IMR-90 (cell line): ENCODE results near the gene RPL35. TPM values are rescaled to one million over a fixed set of nuclear protein-coding genes. Genes with fewer than 3 reads are reported as not detected.

Experiments
- ATAC-seq: fragments of 200-7000 bp; cut with Tn5 transposase; 2 replicates; pipeline ENCODE4 v1.9.1; 2020; ENCODE audit warnings: low read depth, mild to moderate bottlenecking, moderate library complexity
- BruUV-seq: library from RNA; stranded (reverse); fragments of 400-500 nt; replicated peaks from 2 replicates; lab custom pipeline; 2021; lab: Mats Ljungman, UMichigan
- CTCF ChIA-PET: fragments of 300-600 bp; formaldehyde crosslinking; extraction: SDS; loops from one replicate; lab custom pipeline; 2021; ENCODE audit warnings: antibody characterized with exemption; lab: Yijun Ruan, JAX
- POLR2A ChIA-PET: fragments of 300-600 bp; sonication (Branson Sonifier 250); formaldehyde crosslinking; loops from one replicate; lab custom pipeline; 2022; ENCODE audit warnings: antibody characterized with exemption; ENCODE audit not compliant: unreplicated experiment; lab: Charles Lee
- DNase-seq: peaks from one replicate; pipeline ENCODE4 v3.0.0; 2013
- H2AFZ ChIP-seq: replicated peaks from 2 replicates; pipeline ENCODE3; 2013; ENCODE audit warnings: low read length, mild to moderate bottlenecking; ENCODE audit not compliant: poor library complexity
- H2AK5ac ChIP-seq: 2 replicates; pipeline ENCODE4 v1.6.1; 2013; ENCODE audit warnings: low read depth, low read length, inconsistent platforms
- H2AK9ac ChIP-seq: replicated peaks from 2 replicates; pipeline ENCODE3; 2013; ENCODE audit warnings: mild to moderate bottlenecking, low read depth, low read length, moderate library complexity; ENCODE audit not compliant: poor library complexity
- H2BK120ac ChIP-seq: 2 replicates; pipeline ENCODE4 v1.6.1; 2013; ENCODE audit warnings: low read depth, low read length, inconsistent platforms
- H2BK15ac ChIP-seq: 3 replicates; pipeline ENCODE4 v1.6.1; 2013; ENCODE audit warnings: low read depth, low read length, inconsistent platforms
- H2BK20ac ChIP-seq: 2 replicates; pipeline ENCODE4 v1.6.1; 2013; ENCODE audit warnings: low read depth, mild to moderate bottlenecking, inconsistent platforms, low read length, moderate library complexity
- H2BK5ac ChIP-seq: 2 replicates; pipeline ENCODE4 v1.6.1; 2013; ENCODE audit warnings: mild to moderate bottlenecking, low read depth, low read length, inconsistent platforms; ENCODE audit not compliant: poor library complexity, severe bottlenecking
- H3K14ac ChIP-seq: replicated peaks from 2 replicates; pipeline ENCODE4 v1.6.1; 2013; ENCODE audit warnings: low read depth, low read length, inconsistent platforms
- H3K18ac ChIP-seq: 2 replicates; pipeline ENCODE4 v1.6.1; 2013; ENCODE audit warnings: low read depth, low read length, control low read depth
- H3K23ac ChIP-seq: 2 replicates; pipeline ENCODE4 v1.6.1; 2013; ENCODE audit warnings: low read depth, low read length, inconsistent platforms
- H3K27ac ChIP-seq: 2 replicates; pipeline ENCODE4 v1.5.1; 2013; ENCODE audit warnings: mild to moderate bottlenecking, control low read depth, low read length; ENCODE audit not compliant: insufficient read depth
- H3K27me3 ChIP-seq: 2 replicates; pipeline ENCODE4 v1.6.1; 2013; ENCODE audit warnings: low read length; ENCODE audit not compliant: control insufficient read depth, insufficient read depth
- H3K36me3 ChIP-seq: 2 replicates; pipeline ENCODE4 v1.6.1; 2013; ENCODE audit warnings: low read length, mixed read lengths; ENCODE audit not compliant: control insufficient read depth, insufficient read depth
- H3K4ac ChIP-seq: 2 replicates; pipeline ENCODE4 v1.6.1; 2013; ENCODE audit warnings: low read depth, low read length, inconsistent platforms
- H3K4me1 ChIP-seq: 2 replicates; pipeline ENCODE4 v1.6.1; 2013; ENCODE audit warnings: low read length, mixed read lengths; ENCODE audit not compliant: control insufficient read depth, insufficient read depth
- H3K4me2 ChIP-seq: 2 replicates; pipeline ENCODE4 v1.6.1; 2013; ENCODE audit warnings: low read depth, mild to moderate bottlenecking, control low read depth, low read length, moderate library complexity
- H3K4me3 ChIP-seq: 2 replicates; pipeline ENCODE4 v1.5.1; 2013; ENCODE audit warnings: low read depth, mild to moderate bottlenecking, control low read depth, low read length, moderate library complexity; ENCODE audit not compliant: insufficient read depth
- H3K56ac ChIP-seq: 2 replicates; pipeline ENCODE4 v1.6.1; 2013; ENCODE audit warnings: low read length, inconsistent platforms; ENCODE audit not compliant: insufficient read depth; ENCODE audit errors: extremely low read depth
- H3K79me1 ChIP-seq, 2 experiments: 2 replicates each; pipeline ENCODE4 v1.6.1; 2013; ENCODE audit warnings: low read length in 2 of 2, inconsistent platforms in 1 of 2, low read depth in 1 of 2
- H3K9ac ChIP-seq: 2 replicates; pipeline ENCODE4 v1.6.1; 2013; ENCODE audit warnings: low read depth, low read length, control low read depth
- H3K9me1 ChIP-seq: 2 replicates; pipeline ENCODE4 v1.6.1; 2013; ENCODE audit warnings: low read length, inconsistent platforms; ENCODE audit not compliant: insufficient read depth
- H3K9me3 ChIP-seq: 2 replicates; pipeline ENCODE4 v1.6.1; 2013; ENCODE audit warnings: low read length; ENCODE audit not compliant: control insufficient read depth, insufficient read depth
- H4K20me1 ChIP-seq: 2 replicates; pipeline ENCODE4 v1.6.1; 2013; ENCODE audit warnings: low read length, inconsistent platforms; ENCODE audit not compliant: insufficient read depth
- H4K5ac ChIP-seq: 2 replicates; pipeline ENCODE4 v1.6.1; 2013; ENCODE audit warnings: mild to moderate bottlenecking, low read depth, low read length, control low read depth
- H4K8ac ChIP-seq, 2 experiments: 2 replicates each; pipeline ENCODE4 v1.6.1; 2013; ENCODE audit warnings: low read depth in 2 of 2, low read length in 2 of 2, control low read depth in 1 of 2, inconsistent platforms in 1 of 2
- H4K91ac ChIP-seq: 2 replicates; pipeline ENCODE4 v1.6.1; 2013; ENCODE audit warnings: low read depth, low read length, inconsistent platforms; ENCODE audit not compliant: insufficient read depth
- BHLHE40 ChIP-seq: fragments of 150-350 bp; IDR thresholded peaks from 2 replicates; pipeline ENCODE4 v1.6.1; 2016; ENCODE audit warnings: mild to moderate bottlenecking, low read depth, low read length
- CHD1 ChIP-seq: IDR thresholded peaks from 2 replicates; pipeline ENCODE4 v1.6.1; 2012; ENCODE audit warnings: low read depth, low read length, improper control_type of control experiment
- FOS ChIP-seq: fragments of 150-350 bp; IDR thresholded peaks from 2 replicates; pipeline ENCODE4 v1.6.1; 2016; ENCODE audit warnings: low read depth, low read length
- MAFK ChIP-seq: IDR thresholded peaks from 2 replicates; pipeline ENCODE4 v1.6.1; 2012; ENCODE audit warnings: low read depth, low read length, improper control_type of control experiment
- NFE2L2 ChIP-seq: fragments of 150-350 bp; IDR thresholded peaks from 2 replicates; pipeline ENCODE4 v1.6.1; 2016; ENCODE audit warnings: low read depth, mild to moderate bottlenecking, low read length
- RAD21 ChIP-seq: IDR thresholded peaks from 2 replicates; pipeline ENCODE4 v1.6.1; 2012; ENCODE audit warnings: low read length, improper control_type of control experiment
- WGBS, 2 experiments: methylation state at CpG; one replicate each; pipeline versions ENCODE4 v1.1.5 to v1.1.7; 2013; ENCODE audit warnings: missing lambda C conversion rate in 2 of 2; ENCODE audit not compliant: insufficient read length in 1 of 2; ENCODE audit errors: extremely low coverage in 2 of 2; 5-methylcytosine and 5-hydroxymethylcytosine counted together
- dilution Hi-C: fragments of 300-500 bp; cut with HindIII; formaldehyde crosslinking; loops from one replicate; pipeline ENCODE4 v1.14.3; 2018; ENCODE audit warnings: low sequenced_read_pairs; ENCODE audit not compliant: unreplicated experiment
- in situ Hi-C: fragments of 300-500 bp; cut with MboI; formaldehyde crosslinking; loops from 3 replicates; pipeline ENCODE4 v1.14.3; 2019; ENCODE audit warnings: low sequenced_read_pairs, inconsistent platforms, mixed read lengths
- intact Hi-C: fragments of 100-400 bp; cut with micrococcal nuclease; formaldehyde crosslinking; loops from 2 replicates; pipeline ENCODE4 v1.10.0; 2022
- polyA plus RNA-seq, 3 experiments: library from polyadenylated mRNA; depleted of rRNA; stranded (reverse); fragments of >200 nt; gene quantifications; 2 replicates each; pipeline ENCODE4 v1.2.3, GENCODE V29; 2012; ENCODE audit warnings: low replicate concordance in 1 of 3
- total RNA-seq: library from RNA; depleted of rRNA; stranded (reverse); fragments of >200 nt; gene quantifications from 2 replicates; pipeline ENCODE4 v1.2.3, GENCODE V29; 2012

Gene RPL35
- total and polyA plus RNA-seq, 2 of the 4 experiments (the other 2 are of a cell fraction), result 881 to 1,650 TPM

DNA sequence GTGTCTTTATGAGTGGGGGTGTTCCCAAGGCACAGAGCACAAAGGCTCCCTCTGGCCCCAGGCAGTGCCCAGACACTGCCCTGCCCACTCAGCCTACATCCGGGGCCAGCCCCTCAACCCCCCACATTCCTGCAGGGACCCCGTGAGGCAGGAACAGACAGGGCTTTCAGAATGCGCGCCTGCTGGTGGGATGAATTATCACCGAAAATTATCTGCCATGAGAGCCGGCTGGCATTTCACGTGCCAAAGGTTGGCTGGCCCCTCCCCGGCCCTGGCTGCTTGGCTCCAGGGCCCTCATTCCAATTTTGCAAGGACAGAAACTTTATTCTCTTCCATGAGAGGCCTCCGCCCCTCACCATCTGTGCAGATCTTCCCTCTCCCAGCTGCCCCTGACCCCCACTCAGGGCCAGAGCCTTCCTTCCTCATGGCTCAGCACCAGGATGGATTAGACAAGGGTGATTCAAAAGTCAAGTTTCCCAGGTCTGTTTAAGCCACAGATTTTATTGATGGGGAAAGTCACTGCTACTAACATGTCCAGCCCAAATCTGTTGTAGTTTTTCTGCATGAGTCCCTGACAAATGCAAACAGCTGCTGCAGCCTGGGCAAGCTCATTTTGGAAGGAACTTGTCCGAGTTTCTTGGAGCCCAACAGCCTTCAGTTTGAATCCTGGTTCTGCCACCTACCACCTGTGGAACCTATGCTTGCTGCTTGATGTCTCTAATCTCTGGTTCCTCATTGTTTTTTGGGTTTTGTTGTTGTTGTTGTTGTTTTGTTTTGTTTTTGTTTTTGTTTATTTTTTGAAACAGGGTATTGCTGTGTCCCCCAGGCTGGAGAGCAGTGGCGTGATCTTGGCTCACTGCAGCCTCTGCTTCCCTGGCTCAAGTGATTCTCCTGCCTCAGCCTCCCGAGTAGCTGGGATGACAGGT is 40.8 kb downstream of the RPL35 start:
- H4K8ac ChIP-seq, result no peak overlapping the region
- H4K5ac ChIP-seq, result no peak overlapping the region
- in situ Hi-C loops (no loop called here), intact Hi-C loops (no loop called here), dilution Hi-C loops (no loop called here)
- H3K27me3 ChIP-seq, result no peaks in the 10 kb centered on the region
- ChIA-PET CTCF (no interaction called here), POLR2A (no interaction called here)
- no peak overlapping the region for H3K4me2 ChIP-seq
- no peak overlapping the region for H2AK5ac ChIP-seq
- H2BK15ac ChIP-seq, result no peak overlapping the region; the same call in 2 of the 3 replicates
- H3K4ac ChIP-seq, result no peak overlapping the region
- H3K4me3 ChIP-seq, result no peak overlapping the region
- H2BK5ac ChIP-seq, result no peak overlapping the region
- H3K79me1 ChIP-seq, result no peaks in the 10 kb centered on the region
- no peak for ATAC-seq
- TF ChIP-seq BHLHE40 (no peak), MAFK (no peak), NFE2L2 (no peak), FOS (no peak), CHD1 (no peak), RAD21 (no peak)
- no peak overlapping the region for H2AFZ ChIP-seq
- H3K9me1 ChIP-seq, result peaks cover 9% of the 10 kb centered on the region; the same call in 1 of the 2 replicates
- no peak overlapping the region for H3K23ac ChIP-seq
- DNase-seq, result no peak
- peaks cover 8% of the 10 kb centered on the region for H3K4me1 ChIP-seq
- H3K36me3 ChIP-seq, result no peaks in the 10 kb centered on the region
- no peak overlapping the region for H3K27ac ChIP-seq
- no peak overlapping the region for H3K18ac ChIP-seq
- no peaks in the 10 kb centered on the region for H4K20me1 ChIP-seq
- no peaks in the 10 kb centered on the region for H3K9me3 ChIP-seq
- H3K56ac ChIP-seq, result no peak overlapping the region
- BruUV-seq, result no TSS peak
- no peak overlapping the region for H3K9ac ChIP-seq
- H2BK20ac ChIP-seq, result no peak overlapping the region
- WGBS, 2 experiments, result 42% methylated on average over 4 of the region's 12 CpGs; no CpG with 5 or more reads in 1 of the 2 experiments
- H2BK120ac ChIP-seq, result no peak overlapping the region
- 0 out of 2 replicates have a peak overlapping the region, but pooled peaks have one; percentile 29 for H3K14ac ChIP-seq
- no peak overlapping the region for H4K91ac ChIP-seq
- H2AK9ac ChIP-seq, result peak overlapping the region; percentile 22
